H1 (cell line): Measurements from ENCODE around the gene GALNT1. TPM values are rescaled to one million over a fixed set of nuclear protein-coding genes. Genes with fewer than 3 reads are reported as not detected.

Experiments used
- ASH2L ChIP-seq: fragments of 200-600, 300-600 bp; sonication (generic); IDR thresholded peaks from one replicate; pipeline ENCODE4 v1.7.1; 2017; ENCODE audit warnings: low read length
- BACH1 ChIP-seq: IDR thresholded peaks from 2 replicates; pipeline ENCODE4 v1.6.1; 2012; ENCODE audit warnings: low read length, improper control_type of control experiment
- CBX8 ChIP-seq: fragments of 300-800, 300-1000 bp; sonication (generic); IDR thresholded peaks from 2 replicates; pipeline ENCODE4 v1.7.1; 2016; ENCODE audit warnings: low read depth, low read length, borderline replicate concordance
- EGR1 ChIP-seq: IDR thresholded peaks from 2 replicates; pipeline ENCODE4 v1.6.1; 2011; ENCODE audit warnings: low read depth, low read length, borderline replicate concordance
- JUN ChIP-seq: IDR thresholded peaks from 2 replicates; pipeline ENCODE4 v1.6.1; 2011; ENCODE audit warnings: low read depth, mild to moderate bottlenecking, improper control_type of control experiment, low read length
- KDM5A ChIP-seq: fragments of 200-600 bp; IDR thresholded peaks from 2 replicates; pipeline ENCODE4 v1.7.1; 2012; ENCODE audit warnings: mild to moderate bottlenecking, low read length, inconsistent platforms, mixed read lengths
- POU5F1 ChIP-seq: IDR thresholded peaks from 2 replicates; pipeline ENCODE4 v1.6.1; 2011; ENCODE audit warnings: low read depth, mild to moderate bottlenecking, low read length, moderate library complexity
- RXRA ChIP-seq: IDR thresholded peaks from 2 replicates; pipeline ENCODE4 v1.6.1; 2011; ENCODE audit warnings: low read depth, mild to moderate bottlenecking, low read length, moderate library complexity; ENCODE audit not compliant: insufficient read depth
- SIRT6 ChIP-seq: IDR thresholded peaks from one replicate; pipeline ENCODE4 v1.7.1; 2012; ENCODE audit warnings: low read length, inconsistent platforms
- TBP ChIP-seq: IDR thresholded peaks from 2 replicates; pipeline ENCODE4 v1.6.1; 2011; ENCODE audit warnings: low read depth, low read length, improper control_type of control experiment
- ZNF274 ChIP-seq: IDR thresholded peaks from 2 replicates; pipeline ENCODE4 v1.7.0; 2012; ENCODE audit warnings: low read length, borderline replicate concordance; ENCODE audit errors: extremely low read depth
- polyA plus RNA-seq, 7 experiments: library from polyadenylated mRNA; depleted of rRNA in 3 of 7; stranded (reverse) in 5 of 7; unstranded in 2 of 7; fragments of >200 nt in 5 of 7; fragments of 200-250 nt in 2 of 7; gene quantifications; 1 replicate in 5 of 7; 2 replicates in 1 of 7; 4 replicates in 1 of 7; pipeline versions ENCODE4 v1.2.1 to v1.2.3, GENCODE V29; 2011 to 2013; ENCODE audit warnings: missing spikeins in 2 of 7, mixed read lengths in 2 of 7
- total RNA-seq: library from RNA; stranded (reverse); fragmentation: NEBNext Ultra II Directional; extraction: Animal tissue kit (Norgen Biotek cat#: 25700); gene quantifications from 2 replicates; pipeline ENCODE4 v1.2.1, GENCODE V29; 2021
- TF ChIP-seq, protein P1 (sequence below): fragments of 300-600 bp; sonication (generic); IDR thresholded peaks from 2 replicates; pipeline ENCODE4 v1.7.1; 2012; ENCODE audit warnings: low read length, moderate library complexity, mild to moderate bottlenecking, inconsistent platforms; ENCODE audit not compliant: insufficient replicate concordance

The GALNT1 gene
- total and polyA plus RNA-seq, 2 of the 8 experiments (the other 6 are each of a cell fraction or from before 2014, with no cell fraction given), result 22.4 to 101 TPM

DNA sequence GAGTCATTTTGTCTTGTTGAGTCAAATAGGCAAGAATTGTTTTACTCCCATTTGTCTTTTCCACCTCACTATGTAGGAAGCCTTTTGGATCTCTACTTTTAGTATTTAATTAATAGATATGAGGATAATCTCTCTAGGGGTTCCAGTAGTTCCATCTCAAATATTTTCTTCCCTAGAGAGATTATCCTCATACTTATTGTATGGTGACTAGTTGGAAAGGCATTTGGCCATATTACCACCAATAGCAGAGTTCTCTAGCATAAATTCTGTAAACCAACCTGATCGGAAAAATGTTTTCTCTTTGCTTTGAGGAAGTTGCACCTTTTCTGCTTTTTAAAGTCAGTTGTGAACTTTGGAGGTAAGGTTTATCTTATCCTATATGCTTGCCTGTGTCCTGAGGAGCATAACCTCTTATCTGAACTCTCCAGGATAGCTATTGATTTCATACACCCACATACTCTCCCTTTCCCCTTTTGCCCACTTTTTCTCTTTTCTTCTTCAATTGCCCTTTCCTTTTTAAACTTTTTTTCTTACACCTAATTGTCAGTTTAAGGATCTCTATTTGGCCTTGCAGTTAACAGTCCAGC, 100.8 kb downstream of the GALNT1 start (continued):
- TF ChIP-seq, protein P1, sequence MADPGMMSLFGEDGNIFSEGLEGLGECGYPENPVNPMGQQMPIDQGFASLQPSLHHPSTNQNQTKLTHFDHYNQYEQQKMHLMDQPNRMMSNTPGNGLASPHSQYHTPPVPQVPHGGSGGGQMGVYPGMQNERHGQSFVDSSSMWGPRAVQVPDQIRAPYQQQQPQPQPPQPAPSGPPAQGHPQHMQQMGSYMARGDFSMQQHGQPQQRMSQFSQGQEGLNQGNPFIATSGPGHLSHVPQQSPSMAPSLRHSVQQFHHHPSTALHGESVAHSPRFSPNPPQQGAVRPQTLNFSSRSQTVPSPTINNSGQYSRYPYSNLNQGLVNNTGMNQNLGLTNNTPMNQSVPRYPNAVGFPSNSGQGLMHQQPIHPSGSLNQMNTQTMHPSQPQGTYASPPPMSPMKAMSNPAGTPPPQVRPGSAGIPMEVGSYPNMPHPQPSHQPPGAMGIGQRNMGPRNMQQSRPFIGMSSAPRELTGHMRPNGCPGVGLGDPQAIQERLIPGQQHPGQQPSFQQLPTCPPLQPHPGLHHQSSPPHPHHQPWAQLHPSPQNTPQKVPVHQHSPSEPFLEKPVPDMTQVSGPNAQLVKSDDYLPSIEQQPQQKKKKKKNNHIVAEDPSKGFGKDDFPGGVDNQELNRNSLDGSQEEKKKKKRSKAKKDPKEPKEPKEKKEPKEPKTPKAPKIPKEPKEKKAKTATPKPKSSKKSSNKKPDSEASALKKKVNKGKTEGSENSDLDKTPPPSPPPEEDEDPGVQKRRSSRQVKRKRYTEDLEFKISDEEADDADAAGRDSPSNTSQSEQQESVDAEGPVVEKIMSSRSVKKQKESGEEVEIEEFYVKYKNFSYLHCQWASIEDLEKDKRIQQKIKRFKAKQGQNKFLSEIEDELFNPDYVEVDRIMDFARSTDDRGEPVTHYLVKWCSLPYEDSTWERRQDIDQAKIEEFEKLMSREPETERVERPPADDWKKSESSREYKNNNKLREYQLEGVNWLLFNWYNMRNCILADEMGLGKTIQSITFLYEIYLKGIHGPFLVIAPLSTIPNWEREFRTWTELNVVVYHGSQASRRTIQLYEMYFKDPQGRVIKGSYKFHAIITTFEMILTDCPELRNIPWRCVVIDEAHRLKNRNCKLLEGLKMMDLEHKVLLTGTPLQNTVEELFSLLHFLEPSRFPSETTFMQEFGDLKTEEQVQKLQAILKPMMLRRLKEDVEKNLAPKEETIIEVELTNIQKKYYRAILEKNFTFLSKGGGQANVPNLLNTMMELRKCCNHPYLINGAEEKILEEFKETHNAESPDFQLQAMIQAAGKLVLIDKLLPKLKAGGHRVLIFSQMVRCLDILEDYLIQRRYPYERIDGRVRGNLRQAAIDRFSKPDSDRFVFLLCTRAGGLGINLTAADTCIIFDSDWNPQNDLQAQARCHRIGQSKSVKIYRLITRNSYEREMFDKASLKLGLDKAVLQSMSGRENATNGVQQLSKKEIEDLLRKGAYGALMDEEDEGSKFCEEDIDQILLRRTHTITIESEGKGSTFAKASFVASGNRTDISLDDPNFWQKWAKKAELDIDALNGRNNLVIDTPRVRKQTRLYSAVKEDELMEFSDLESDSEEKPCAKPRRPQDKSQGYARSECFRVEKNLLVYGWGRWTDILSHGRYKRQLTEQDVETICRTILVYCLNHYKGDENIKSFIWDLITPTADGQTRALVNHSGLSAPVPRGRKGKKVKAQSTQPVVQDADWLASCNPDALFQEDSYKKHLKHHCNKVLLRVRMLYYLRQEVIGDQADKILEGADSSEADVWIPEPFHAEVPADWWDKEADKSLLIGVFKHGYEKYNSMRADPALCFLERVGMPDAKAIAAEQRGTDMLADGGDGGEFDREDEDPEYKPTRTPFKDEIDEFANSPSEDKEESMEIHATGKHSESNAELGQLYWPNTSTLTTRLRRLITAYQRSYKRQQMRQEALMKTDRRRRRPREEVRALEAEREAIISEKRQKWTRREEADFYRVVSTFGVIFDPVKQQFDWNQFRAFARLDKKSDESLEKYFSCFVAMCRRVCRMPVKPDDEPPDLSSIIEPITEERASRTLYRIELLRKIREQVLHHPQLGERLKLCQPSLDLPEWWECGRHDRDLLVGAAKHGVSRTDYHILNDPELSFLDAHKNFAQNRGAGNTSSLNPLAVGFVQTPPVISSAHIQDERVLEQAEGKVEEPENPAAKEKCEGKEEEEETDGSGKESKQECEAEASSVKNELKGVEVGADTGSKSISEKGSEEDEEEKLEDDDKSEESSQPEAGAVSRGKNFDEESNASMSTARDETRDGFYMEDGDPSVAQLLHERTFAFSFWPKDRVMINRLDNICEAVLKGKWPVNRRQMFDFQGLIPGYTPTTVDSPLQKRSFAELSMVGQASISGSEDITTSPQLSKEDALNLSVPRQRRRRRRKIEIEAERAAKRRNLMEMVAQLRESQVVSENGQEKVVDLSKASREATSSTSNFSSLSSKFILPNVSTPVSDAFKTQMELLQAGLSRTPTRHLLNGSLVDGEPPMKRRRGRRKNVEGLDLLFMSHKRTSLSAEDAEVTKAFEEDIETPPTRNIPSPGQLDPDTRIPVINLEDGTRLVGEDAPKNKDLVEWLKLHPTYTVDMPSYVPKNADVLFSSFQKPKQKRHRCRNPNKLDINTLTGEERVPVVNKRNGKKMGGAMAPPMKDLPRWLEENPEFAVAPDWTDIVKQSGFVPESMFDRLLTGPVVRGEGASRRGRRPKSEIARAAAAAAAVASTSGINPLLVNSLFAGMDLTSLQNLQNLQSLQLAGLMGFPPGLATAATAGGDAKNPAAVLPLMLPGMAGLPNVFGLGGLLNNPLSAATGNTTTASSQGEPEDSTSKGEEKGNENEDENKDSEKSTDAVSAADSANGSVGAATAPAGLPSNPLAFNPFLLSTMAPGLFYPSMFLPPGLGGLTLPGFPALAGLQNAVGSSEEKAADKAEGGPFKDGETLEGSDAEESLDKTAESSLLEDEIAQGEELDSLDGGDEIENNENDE, result no peak
- TF ChIP-seq KDM5A (no peak), POU5F1 (no peak), CBX8 (no peak), TBP (no peak), ASH2L (no peak), ZNF274 (no peak), BACH1 (no peak), EGR1 (no peak), SIRT6 (no peak), RXRA (no peak), JUN (no peak)
